Stimulated activated CD8-positive, alpha-beta memory T cell treated with anti-CD3 and anti-CD28 coated beads, Interleukin-15, amount 100 ng/mL, for 24 hours (primary cell): Measurements from ENCODE around the gene ZDHHC12.

Source experiments
- DNase-seq: peaks from one replicate; pipeline ENCODE4 v3.0.0-alpha.2; 2020; ENCODE audit warnings: low read depth

The ZDHHC12 gene

DNA sequence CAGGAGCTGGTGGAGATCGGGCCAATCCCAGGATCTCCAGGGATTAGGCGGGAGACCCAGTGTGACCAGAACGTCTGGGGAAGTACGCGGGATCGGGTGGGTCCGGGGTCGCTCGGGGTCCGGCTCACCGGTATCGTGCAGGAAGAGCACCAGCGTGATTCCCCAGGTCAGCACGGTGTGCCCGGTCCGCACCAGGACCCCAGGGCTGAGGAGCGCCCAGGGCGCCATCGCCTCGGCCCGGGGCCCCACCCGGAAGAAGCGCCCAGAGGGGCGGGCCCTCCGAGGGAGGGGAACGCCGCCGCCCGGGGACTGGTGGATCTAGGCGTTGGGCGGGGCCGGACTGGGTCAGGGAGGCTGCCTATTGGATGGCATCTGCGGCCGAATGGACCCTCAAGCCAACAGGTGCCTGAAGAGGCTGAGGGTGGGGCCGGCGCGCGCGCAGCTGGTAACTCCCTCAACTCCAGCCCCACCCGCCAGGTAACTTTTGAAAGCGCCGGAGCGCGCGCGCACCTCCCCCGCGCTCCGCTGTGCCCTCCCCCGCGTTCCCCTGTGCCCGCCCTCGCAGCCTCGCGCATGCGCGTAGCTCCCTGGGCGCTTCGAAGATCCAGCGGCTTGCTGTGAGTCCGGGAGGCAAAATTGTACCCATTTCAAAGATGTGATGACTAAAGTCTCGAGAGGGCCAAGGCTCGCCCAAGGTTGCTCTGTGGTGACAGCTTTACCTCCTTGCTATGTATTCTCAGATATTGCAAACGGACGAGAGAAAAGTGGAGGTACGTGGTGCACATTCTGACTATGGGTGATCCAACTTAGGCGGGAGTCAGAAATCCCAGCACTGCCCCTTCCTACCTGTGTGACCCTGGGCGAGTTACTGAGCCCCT, at the start of gene ZDHHC12:
Gene ZDHHC12 (minus strand): TSS at position 262 of the 878 bp plus-strand sequence. CDS start 34 bp downstream, at position 228.
- peak; percentile 95 for DNase-seq

GRCh38 chr9:128773049-128773448, 49.1 kb upstream of the ZDHHC12 start:
- no peak for DNase-seq

DNA sequence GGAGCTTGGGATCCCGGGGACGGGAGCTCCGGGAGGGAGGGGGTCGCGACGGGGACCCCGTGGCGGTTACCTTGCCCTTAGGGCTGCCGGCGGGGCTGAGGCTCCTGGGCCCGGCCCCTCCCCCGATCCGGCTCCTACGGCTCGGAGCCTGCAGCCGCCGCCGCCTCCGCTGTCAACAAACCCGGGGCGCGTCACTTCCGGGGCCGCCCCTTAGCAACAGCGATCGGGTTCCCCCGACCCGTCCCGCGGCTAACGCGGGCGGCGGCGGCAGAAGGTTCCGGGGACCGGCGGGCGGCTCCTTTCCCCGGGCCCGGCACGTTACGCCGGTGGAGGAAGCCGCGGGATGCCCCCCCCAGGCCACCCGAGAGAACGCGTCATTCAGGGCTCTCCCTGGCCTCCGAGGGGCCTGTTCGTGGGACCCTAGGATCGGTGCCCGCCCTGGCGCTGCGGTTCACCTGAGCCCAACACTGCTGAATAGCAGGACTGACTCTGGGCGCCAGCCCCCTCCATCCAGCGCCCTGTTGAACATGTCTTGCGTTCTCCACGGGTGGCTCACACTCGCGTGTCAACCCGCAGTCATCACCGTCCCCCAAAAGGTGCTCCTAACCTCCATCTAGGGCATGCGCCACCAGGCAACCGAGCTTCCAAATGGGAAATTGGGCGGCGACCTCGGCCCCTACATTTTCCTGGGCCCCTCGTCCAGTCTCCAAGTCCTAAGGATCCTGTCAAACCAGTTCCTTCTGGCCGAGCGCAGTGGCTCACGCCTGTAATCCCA, 48.0 kb upstream of the ZDHHC12 start, which contains the start of gene ZER1:
Gene ZER1 (minus strand): TSS at position 183 of the 775 bp plus-strand sequence. CDS start 16,362 bp downstream, outside the sequence.
- DNase-seq = peak; percentile 95

DNA sequence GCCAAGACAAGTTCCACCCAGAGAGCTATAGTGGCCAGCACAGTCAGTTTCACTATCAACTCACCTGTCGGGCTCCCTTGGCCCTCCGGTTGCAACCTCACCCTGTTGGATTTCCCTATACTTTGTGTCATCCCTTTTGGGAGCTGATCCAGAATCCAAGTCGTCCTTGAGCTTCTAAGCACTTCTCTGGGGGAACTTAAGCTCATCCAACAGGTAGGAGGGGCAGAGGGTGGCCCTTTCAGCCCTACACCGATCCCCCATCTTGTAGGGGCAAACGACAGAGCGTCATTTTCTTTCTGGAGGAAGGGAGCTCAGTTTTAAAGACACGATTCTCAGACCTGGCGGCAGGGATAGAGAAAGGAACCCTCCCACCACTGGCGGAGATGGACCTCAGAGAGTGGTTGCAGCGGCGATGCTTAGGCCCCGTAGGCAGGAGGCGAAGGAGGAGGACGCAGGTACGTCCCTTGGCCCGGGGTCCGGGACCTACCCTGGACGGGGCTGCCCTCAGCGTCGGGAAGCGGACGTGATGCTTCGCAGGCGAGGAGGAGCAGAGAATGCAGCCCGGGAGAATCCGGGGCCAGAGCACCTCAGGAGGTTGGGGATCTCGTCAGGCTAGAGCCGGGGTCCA, 47.3 kb upstream of the ZDHHC12 start:
- DNase-seq = no peak

GRCh38 chr9:128770286-128771030, 46.5 kb upstream of the ZDHHC12 start:
- DNase-seq = no peak

DNA sequence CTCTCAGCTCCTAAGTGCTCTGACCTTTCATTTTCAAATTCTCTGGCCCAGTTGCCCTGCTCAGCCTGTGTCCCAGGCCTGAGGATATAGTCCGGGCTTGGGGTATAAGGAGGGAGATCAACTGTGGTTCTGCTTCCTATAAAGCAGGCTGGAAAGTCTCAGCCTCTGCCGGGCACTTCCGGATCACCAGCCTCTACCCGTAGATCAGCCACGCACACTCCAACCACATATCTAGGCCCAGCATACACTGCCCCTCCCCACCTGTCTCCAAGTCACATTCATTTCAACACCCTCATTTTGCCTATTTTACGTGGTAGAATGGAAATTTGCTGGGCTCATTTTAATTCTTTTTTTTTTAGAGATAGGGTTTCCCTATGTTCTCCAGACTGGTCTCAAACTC, 44.7 kb upstream of the ZDHHC12 start:
- DNase-seq = no peak

- DNase-seq = no peak
Observed at GRCh38 chr9:128765499-128765898, 41.6 kb upstream of the ZDHHC12 start.

DNA sequence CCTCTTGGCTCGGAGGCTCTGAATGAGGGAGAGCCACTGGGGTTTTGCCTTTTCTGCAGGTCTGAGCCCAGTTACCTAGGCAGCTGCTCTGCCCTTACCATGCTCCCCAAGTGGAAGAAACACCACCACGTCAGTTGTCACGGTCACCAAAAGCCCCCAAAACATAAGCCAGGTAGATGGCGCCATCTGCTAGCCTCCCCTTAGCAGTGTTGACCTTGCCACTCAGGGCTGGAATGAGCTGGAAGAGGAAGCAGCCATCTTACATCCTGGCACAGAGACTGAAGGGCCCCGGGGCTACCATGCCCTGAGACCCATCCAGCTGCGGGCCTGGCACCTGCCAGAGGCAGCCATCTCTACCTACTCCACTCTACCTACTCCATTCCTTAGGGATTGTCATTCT, 40.4 kb upstream of the ZDHHC12 start:
- no peak for DNase-seq

- DNase-seq = no peak
Observed at GRCh38 chr9:128762671-128763449, 38.9 kb upstream of the ZDHHC12 start.

DNA sequence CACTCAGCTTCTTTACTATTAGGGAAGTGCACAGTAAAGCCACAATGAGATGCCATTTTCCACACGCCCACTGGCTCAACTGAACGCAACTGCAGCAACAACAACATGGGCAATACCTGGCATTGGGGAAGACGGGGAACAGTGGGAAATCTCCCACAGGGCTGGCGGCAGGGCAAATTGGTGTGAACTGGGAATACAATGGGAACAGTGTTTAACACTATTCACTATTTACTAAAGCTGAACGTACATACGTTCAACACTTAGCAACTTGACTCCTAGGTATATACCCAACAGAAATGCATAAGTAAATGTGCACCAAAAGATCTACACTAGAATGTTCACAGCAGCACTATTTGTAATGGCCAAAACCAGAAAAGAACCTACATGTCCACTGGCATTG, 33.7 kb upstream of the ZDHHC12 start:
- DNase-seq = no peak

DNA sequence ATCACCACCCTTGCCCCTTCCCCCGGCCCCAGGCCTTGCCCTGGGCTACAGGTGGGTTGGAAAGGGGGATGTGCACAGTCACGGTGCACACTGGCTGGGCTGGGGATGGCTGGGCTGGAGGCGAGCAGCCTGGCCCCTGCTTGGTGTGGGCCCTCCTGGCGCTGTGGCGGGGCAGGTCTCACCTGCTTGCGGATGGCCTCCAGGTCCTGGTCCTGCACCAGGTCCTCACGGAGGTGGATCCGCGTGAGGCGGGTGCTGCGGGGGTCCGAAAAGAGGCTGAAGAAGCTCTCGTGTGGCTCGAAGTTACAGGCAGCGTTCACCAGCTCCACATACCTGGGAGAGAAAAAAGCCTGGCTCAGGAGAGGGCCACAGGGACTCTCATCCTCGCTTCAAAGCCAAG, 29.7 kb upstream of the ZDHHC12 start:
- DNase-seq = no peak

DNA sequence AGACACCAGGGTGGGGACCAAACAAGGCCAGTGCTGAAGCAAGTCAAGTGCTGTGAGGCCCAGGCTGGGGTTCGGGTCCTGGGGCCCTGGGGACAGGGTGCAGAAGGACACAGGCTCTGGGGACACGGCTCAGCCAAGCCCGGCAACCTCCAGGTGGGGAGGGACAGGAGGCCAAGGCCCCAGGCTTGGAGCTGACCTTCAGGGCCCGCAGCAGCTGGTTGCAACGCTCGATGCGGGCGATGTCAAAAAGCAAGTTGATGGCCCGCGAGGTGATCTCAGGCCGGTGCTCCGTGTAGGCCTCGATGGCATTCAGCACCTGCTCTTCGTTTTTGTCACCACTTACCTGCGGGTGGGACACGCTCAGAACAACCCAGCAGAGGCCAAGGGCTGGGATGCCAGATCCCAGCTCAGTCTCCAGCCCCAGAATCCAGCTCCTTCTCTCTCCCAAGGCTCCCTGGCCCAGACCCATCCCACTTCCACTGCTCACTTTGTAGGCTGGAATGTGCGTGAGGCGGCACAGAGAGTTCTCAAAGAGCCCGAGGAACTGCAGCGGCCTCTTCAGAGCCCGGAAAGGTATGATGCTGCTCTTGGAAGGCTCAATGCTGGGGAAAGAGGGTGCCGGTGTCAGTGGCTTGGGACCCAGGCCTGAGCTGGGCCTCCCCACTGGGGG, 27.1 kb upstream of the ZDHHC12 start:
- no peak for DNase-seq

- DNase-seq = no peak
Observed at GRCh38 chr9:128747241-128747640, 23.3 kb upstream of the ZDHHC12 start.

DNA sequence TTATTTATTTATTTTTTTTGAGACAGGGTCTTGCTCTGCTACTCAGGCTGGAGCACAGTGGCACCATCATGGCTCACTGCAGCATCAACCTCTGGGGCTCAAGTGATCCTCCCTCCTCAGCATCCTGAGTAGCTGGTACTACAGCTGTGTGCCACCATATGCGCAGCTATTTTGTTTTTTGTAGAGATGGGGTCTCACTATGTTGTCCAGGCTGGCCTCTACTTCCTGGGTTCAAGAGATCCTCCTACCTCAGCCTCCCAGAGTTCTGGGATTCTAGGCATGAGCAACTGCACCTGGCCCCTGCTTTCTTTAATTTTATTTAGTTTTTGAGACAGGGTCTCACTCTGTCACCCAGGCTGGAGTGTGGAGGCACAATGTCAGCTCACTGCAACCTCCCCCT, 19.5 kb upstream of the ZDHHC12 start:
- no peak for DNase-seq

- DNase-seq = no peak
Observed at GRCh38 chr9:128742401-128742800, 18.5 kb upstream of the ZDHHC12 start.

GRCh38 chr9:128735373-128735772, 11.4 kb upstream of the ZDHHC12 start:
- no peak for DNase-seq

GRCh38 chr9:128733256-128733655, 9.3 kb upstream of the ZDHHC12 start:
- DNase-seq = no peak

- no peak for DNase-seq
Observed at GRCh38 chr9:128732576-128732975, 8.6 kb upstream of the ZDHHC12 start.

GRCh38 chr9:128731691-128732090, 7.8 kb upstream of the ZDHHC12 start:
- no peak for DNase-seq

- DNase-seq = no peak
Observed at GRCh38 chr9:128731093-128731492, 7.2 kb upstream of the ZDHHC12 start.
